Dedifferentiated amniotic fluid mesenchymal stem cell (primary cell): Measurements from ENCODE around the gene DSG2.
"Not testable (repeated sequence)": the region's sequence is repeated elsewhere in the genome, so short reads cannot be mapped to it uniquely, and the experiment has no call there.

Experiments
- DNase-seq: peaks from one replicate; pipeline ENCODE4 v3.0.0-alpha.2; 2016; ENCODE audit errors: extremely low spot score

DSG2 gene

DNA sequence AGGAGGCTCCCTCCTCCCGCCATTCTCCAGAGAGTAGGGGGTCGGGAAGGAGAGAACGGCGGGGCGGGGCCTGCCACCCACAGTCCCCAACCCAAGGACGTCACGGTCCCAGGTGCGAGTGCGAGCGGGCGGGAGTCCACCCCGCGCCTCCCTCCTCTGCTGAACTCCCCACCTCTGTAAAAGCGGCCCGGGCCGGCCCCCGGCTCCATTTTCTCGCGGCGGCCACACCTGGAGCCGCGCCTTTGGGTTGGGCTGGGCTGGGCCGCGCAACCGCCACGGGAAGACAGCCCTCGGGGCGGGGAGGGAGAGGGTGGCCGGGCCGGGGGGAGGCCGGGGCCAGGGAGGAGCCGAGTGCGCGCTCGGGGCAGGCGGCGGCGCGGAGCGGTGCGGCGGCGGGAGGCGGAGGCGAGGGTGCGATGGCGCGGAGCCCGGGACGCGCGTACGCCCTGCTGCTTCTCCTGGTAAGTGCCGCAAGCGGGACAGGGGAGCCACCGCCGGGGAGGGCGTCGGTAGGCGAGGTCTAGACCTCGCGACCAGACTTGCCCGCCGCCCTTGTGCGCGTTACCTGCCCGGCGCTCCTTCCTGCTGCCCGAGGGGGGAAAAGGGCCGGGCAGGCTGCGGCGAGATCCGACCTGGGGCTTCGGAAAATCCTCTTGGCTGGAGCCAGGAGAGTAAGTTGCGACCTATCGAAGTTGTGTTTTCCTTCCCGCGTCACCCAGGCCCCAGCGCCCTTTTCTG lies at the start of gene DSG2:
Gene DSG2, plus strand, starts transcription at position 342 of the 738 bp plus-strand sequence. Its CDS starts 75 bp downstream, at position 417.
- DNase-seq = no peak

GRCh38 chr18:31450409-31450808 lies 47.6 kb upstream of the DSG2 start:
- no peak for DNase-seq

- no peak for DNase-seq
These were observed 46.4 kb upstream of the DSG2 start for GRCh38 chr18:31451625-31452024.

DNA sequence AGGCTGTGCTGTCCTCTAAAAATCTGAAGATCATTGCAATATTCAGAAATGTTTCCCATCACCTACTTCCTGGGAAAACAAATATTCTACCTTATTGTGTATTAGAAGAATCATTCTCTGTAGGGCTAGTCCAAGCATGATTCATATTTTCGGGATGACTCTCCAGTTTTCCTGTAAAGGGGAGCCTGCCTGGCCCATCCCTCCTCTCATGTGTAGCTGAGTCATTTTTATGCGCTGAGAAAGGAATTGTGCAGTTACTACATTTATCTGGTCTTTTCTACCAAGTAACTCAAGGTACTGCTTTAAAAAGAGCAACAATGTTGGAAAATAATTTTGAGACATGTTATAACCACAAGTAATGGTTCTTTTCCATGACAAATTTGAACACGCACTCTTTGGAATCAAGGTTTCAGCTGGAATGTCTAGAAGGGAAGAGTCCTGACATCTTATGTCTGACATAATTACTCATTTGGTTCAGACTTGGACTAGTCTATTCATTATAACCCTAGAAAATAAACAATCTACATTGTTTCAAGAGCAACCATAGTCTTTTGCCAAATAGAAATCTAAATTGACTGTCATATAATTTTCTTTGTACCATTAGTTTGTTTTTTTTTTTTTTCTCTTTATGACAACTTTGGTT lies 43.8 kb upstream of the DSG2 start:
- DNase-seq = no peak

DNA sequence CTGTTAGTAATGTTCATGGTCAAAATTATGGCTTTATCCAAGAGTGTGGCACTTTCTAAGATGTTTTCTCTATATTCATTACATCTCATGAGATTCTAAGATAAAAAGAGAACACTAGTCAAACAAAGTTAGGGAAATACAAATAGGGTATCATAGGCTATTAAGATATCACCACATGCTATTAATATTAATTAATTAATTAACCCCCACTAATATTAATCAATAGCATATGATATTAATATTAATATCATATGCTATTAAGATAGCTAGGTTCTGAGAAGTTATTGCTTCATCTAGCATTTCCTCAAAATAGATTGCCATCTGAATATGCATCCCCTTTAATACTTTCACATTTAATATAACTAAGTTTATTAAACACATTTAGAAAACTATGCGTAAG lies 28.3 kb upstream of the DSG2 start:
- DNase-seq = no peak

DNA sequence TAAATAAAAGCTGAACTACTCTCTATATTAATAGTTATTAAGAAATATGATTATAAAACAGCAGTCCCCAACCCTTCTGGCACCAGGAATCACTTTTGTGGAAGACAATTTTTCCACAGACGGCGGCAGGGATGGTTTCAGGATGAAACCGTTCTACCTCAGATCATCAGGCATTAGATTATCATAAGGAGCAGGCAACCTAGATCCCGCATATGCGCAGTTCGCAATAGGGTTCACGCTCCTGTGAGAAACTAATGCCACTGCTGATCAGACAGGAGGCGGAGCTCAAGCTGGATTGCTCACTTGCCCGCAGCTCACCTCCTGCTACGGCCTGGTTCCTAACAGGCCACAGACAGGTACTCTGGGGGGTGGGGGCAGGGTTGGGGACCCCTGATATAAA lies 19.3 kb upstream of the DSG2 start:
- DNase-seq = no peak

GRCh38 chr18:31482051-31482450 lies 15.9 kb upstream of the DSG2 start:
- DNase-seq = no peak

GRCh38 chr18:31483396-31483795 lies 14.6 kb upstream of the DSG2 start:
- DNase-seq = no peak

- DNase-seq = no peak
These were observed 13.5 kb upstream of the DSG2 start for GRCh38 chr18:31484461-31484860.

- DNase-seq = no peak
These were observed 11.8 kb upstream of the DSG2 start for GRCh38 chr18:31486165-31486564.

GRCh38 chr18:31487246-31488015 lies 10.5 kb upstream of the DSG2 start:
- no peak for DNase-seq

GRCh38 chr18:31489311-31489710 lies 8.7 kb upstream of the DSG2 start:
- DNase-seq = no peak

GRCh38 chr18:31490387-31490786 lies 7.6 kb upstream of the DSG2 start:
- no peak for DNase-seq

DNA sequence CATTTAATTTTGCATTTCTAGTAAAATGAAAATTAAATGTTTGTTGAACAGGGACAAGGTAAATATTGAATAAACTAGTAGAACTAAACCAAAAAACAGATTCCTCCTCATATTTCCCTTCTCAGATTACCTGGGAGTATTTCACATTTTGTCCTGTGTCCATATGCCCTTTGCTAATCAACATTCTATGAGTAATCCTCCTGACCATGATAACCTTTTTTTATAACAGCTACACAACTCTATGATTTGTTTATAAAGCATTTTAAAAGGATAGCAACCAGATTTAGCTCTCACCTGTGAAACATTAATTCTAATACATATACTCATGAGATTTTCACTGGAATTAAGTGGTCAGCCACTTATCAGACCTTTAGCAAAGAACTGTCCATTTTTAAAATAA lies 7.1 kb upstream of the DSG2 start:
- DNase-seq = no peak

- no peak for DNase-seq
These were observed 6.4 kb upstream of the DSG2 start for GRCh38 chr18:31491586-31491985.

DNA sequence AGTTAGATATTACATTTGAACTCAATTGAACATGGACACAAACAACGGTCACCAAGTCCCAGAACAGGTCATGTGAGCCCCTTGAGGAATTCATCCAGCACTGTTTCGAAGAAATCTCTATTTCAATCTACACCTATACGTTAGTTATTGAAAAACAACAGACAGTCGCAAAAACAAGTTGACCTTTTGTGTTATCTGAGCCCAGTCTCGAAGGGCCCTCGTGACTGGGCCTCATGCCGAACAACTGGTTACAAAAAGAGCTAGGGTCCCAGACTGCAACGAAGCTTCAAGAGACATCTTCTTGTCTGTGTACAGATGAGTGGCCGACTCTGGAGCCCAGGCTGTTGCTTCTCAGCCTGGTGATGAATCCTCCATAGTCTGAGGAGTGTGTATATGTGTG lies 5.3 kb upstream of the DSG2 start:
- no peak for DNase-seq

DNA sequence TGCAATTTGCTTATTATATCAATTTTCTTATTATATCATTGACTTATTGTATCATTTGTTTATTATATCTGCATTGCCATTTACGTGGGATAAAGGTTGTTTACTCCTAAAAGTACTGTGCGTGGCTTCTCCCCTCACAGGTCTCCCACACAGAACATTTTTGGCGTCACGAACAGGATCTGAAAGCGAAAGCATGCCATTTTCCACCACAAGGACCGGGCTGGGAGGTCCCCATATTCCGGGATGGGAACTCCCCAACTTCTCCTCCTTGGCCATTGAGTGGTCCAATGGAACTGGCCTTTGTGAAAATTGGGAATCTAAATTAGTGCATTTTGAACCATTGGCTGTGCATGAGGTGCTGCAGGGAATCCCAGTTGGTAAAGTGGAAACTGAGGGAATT lies 4.8 kb upstream of the DSG2 start:
- no peak for DNase-seq

DNA sequence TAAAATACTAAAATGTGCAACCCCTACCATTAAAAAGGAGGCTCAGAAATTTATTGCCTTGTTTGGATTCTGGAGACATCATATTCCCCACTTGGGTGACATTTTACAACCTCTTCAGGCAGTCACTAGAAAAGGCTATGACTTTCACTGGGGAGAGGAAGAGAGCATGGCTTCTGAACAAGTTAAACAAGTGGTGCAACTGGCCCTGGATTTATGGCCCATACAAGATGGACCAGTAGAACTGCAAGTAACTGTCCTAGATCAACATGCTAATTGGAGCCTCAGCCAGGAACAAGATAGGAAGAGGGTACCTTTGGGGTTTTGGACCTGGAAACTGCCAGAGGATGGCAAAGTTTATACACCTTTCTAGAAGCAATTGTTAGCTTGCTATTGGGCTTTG lies 4.0 kb upstream of the DSG2 start:
- no peak for DNase-seq

DNA sequence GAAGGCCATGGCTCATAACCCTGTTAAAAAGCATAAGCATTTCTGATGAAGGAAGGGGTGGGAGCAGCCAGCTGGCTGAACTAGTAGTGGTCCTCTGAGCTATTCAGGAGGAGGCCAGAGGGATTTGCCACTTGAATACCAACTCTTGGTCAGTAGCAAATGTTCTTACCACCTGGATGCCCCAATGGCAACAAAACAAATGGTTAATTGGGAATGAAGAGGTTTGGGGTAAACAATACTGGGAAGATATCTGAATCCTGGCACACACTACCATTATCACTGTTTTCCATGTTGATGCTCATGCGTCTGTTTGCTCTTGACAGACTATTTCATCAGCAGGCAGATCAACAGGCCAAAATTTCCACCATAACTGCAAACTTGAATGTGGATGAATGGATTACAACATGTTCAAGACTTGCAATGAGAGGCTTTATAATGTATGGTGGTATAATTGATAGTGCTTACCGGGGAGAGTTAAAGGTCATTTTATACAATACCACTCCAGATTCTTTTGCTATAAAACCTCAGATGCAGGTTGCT lies 3.2 kb upstream of the DSG2 start:
- DNase-seq = not testable (repeated sequence)

- DNase-seq = no peak
These were observed 557 bp upstream of the DSG2 start for GRCh38 chr18:31497404-31497835.

GRCh38 chr18:31498574-31499524 lies 872 bp downstream of the DSG2 start:
- no peak for DNase-seq
